GM21390 (cell line): ENCODE results near the gene SPOCK1.

ENCODE experiments used
- ATAC-seq: cut with Tn5 transposase; IDR thresholded peaks from one replicate; pipeline ENCODE4 v1.9.1; 2021; ENCODE audit not compliant: unreplicated experiment

Gene SPOCK1

DNA sequence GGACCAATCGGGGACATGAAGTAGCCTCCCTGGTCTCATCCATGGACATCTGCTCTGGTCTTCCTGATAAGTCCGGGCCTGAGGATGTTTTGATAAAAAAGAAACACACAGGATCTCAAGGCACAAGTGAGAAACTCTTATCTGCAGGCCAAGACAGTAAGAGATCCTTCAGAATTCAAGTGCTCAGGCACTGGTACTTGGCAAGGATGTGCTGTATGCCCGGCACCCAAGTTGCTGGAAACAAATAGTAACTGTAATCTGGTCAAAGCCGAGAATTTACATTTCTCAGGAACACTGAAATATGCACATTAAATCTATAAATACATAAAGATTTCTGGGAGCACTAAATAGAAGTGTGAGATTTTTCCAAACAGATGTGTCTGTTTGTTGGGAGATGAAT is 165.7 kb downstream of the SPOCK1 start:
- no peak for ATAC-seq

DNA sequence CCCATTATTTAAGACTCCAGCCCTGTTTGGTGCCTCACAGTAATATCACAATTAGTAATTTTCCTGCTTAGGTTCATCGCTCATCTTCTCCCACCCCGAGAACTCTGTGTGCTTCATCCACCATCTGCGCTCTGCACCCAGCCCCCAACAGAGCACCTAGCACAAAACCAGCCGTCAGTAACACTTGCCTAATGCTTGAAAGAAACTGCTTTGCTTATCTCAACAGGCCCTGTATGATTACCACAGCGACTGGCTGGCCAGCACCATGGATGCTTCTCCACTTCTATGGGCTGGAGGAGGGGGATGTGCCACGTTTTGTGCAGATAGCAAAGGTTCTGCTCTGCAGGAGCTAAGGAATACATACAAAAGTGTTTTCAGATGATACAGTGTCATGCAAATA is 166.8 kb downstream of the SPOCK1 start:
- ATAC-seq, result no peak

DNA sequence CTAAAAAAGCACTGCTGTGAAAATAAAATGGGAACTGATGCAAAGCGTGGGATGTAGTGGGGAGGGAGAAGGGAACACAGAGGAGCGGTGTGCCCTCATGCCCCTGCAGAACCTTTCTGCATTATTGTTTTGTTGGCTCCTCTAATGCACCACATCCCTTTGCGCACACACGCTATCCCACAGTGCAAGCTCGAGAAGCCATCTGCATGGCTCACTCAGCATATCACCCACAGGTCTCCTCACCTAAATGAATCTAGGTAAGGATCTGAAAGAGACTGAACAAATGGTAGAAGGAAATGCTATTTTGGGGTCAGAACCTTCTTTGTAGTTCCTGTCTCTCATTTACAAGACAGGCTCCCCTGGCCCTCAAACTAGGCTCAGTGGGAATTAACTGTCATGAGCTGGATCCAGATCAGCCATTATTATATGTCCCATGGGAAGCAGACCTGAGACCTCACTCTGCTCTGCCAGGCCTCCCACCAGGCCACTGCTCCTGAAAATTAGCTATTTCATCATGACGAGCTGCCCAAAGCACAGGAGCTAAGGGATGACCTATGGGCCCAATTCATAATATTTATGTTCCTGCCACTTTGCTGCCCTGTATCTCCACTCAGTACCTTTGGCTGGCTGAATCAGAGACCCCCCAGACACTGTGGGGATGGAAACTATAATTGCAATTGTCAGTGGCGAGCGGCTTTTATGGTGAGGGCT is 169.4 kb downstream of the SPOCK1 start:
- ATAC-seq, result no peak

DNA sequence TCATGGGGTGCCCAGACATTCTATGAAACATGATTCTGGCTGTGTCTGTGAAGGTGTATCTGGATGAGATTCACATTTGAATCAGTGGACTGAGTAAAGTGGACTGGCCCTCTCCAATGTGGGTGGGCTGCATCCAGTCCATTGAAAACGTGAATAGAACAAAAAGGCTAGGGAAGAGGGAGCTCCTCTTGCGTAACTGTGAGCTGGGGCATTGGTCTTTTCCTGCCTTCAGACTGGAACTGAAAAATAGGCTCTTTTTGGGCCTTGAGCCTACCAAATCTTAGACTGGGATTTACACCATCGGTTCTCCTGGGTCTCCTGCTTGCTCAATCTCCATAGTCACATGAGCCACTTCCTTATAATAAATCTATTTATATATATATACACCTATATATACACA is 170.1 kb downstream of the SPOCK1 start:
- ATAC-seq, result no peak

DNA sequence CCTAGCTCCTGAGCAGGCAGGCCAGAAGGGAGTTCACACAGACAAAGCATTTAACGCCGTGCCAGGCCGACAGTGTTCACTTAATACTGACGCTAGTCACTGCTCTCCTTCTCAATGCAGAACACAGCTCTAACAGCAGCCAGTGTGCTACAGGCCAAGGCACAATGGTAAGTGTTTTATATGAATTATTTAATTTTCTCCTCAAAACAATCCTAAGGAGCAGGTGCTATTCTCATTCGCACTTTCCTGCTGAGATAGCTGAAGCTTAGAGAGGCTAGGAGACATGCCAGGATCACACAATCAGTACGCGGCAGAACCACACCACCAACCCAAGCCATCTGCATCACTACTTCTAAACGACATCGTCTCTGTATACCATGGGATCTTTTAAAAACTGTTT is 170.7 kb downstream of the SPOCK1 start:
- ATAC-seq, result no peak

DNA sequence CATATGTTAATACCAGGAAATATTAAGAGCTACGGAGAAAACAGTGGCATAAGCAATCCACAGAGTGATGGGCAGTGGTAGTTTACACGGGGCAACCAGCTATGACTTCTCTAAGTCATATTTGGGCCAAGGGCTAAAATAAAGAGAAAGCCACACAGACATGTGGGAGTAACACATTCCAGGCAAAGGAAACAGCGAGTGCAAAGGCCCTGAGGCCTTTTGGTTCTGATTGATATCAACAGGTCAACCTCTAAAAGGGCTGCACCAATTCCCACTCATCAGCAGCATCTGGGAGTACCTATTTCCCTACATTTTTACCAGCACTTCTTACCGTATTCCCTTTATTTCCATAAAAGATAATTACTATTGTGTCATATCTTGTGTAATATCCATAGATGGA is 173.4 kb downstream of the SPOCK1 start:
- no peak for ATAC-seq

DNA sequence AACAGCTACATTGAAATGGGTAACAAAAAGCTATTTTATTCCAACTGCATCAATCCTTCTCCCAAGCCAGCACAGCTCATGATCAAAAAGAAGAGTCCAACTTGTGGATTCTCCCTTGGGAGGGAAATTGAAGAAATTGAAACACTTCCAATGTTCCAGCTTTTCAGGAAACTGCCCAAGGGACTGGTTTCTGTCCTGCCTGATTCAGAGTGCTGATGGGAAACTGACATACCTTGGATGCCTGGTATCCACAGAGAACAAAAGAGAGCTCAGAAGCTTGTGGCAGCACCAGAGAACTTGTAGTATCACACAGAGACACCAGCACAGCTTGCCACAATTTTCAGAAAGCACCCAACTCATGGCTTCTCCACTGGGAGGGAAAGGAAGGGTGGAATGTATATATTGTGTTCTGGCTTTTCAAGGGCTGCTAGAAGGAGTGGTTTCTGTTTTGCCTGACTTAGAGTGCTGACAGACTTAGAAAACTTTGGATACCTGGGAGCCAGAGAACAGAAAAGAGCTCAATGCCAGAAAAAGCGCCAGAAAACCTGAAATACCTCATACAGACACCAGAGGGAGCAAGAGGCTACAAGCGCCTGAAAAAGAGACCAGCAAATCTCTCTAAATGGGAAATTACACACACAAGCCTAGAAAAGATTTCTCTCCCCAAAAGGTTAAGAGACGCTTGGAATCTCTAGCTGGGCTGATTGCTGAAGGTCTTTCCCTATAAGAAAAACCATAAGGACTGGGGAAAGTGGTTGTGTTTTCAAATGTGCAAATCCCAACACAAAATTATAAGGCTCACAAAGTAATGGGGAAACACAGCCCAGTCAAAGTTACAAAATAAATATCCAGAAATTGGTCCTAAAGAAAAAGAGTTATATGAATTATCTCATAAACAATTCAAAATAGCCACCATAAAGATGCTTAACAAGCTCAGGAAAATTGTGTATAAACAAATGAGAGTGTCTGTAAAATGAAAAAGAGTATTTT is 178.8 kb downstream of the SPOCK1 start:
- ATAC-seq, result no peak

DNA sequence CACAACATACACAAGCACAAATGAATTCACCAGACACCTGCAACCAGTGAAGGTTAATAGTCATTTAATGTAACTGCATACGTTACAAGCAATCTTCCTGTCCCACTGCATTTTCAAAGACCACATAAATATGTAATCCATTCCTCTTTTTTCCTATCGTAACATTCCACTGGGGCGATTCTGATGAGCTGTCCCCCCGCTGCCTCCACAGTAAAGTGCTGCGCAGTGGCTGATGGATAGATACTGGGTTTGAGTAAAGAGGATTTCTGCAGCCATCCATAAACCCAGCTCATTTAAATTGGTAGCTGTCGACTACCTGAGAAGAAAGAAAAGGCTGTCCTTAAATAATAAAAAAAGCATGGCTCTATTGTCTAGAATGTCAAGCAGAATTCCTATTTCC is 181.1 kb downstream of the SPOCK1 start:
- no peak for ATAC-seq

DNA sequence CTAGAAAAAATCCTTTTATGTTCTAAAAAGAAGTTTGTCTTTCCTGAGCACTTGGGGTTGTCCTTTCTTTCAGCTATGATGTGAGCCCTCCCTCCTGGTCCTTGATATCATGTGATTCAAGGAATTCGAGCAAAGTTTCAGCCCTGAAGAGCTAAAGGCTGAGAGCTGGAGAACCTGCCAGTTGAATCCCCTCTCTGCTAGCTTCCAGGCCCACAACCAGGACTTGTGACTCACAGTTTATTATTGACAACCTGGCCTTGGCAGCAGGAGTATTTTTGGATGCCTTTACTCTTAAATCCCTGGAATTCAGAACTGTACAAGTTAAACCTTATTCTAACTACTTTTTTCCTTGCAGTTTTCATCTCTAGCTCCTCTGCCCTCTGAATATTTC is 182.8 kb downstream of the SPOCK1 start:
- ATAC-seq, result no peak

DNA sequence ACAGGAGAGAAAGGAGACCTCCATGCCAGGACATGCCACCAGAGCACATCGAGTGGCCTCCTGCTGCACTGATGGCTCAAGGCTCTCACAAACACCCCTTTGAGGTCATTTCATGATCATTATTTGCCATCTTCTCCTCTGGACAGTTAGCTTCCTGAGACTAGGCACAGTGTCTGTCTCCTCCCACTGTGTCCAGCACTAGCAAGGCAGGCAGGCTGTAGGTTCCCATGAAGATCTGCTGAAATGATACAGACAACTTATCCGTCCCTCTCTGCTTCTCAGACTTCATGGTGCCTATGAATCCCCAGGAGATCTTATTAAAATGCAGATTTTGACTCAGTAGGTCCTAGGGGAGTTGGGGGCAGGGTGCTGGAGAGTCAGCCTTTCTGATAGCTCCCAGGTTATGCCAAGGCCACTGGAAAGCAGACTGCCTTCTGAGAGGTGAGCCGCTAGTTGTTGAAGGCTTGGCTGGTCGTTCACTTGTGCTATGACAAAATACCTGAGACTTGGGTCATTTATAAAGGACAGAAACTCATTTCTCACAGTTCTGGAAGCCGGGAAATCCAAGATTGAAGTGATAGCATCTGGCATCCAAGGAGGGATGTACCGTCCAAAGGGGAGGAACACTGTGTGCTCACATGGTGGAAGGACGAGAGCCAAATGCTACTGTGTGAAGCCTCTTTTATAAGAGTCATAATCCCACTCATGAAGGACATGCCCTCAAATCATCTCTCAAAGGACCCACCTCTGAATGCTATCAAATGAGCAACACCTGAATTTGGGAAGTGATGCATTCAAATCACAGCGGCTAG is 183.4 kb downstream of the SPOCK1 start:
- ATAC-seq, result no peak

DNA sequence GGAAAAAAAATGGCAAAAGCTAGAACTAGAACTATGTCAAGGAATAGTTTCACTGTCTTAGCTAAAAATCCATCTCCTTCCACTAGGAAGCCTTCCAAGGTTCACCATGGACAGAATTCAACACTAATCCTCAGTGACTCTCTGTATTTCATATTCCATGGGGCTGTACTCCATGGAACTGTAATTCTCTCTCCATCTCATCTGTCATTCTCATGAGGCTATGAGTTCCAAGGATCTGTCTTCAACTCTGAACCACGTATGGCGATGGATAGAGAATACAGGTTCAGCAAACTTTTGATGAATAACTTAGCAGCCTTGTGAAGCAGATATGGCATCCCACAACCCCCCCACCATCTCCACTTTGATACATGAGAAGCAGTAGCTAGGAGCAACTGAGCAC is 184.0 kb downstream of the SPOCK1 start:
- no peak for ATAC-seq

DNA sequence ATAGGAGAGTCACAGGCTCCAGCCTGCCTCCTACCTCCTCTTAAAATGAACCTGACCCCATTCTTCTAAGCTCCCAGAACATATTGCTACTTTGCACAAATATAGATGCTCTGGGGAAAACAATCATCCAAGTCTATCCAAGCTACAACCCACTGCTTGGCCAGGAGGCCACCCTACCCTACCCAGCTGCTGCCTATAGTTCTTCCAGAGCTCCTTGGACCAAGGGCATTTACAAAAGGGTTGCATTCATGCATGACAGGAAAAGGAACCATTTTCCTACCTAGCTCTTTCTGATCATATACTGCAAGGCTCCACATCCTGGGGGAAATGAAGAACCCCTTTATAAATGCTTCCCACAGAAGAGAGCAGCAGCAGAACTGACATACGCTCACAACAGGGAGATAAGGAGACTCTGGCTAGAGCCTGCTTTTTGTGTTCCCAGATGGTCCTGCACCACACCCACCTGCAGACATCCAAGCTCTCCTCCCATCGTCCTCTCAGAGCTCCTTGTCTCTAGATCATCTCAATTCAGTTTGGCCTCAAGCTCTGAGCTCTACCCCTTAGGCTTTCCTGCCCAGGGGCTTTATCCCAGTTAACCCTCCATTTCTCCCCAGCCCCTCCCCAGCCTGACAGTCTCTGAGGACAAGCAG is 185.5 kb downstream of the SPOCK1 start:
- no peak for ATAC-seq

DNA sequence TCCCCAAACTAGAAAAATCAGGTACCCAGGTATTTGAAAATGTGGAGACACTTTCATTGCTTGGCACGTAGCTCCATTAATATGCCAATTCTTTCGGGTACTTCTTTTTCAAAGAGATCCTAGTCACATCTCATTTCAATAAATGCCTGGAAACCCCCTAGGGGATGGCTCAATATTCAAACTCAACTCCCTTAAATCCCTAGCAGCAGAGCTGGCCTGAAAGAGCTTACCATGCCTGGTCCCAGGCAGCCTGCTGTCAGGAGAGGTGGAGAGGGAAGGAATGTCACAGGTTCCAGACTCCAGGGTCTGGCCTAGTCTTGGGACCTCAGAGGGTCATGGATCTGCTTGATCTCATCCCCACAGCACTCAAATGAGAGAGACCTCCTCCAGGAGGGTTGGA is 187.1 kb downstream of the SPOCK1 start:
- no peak for ATAC-seq

DNA sequence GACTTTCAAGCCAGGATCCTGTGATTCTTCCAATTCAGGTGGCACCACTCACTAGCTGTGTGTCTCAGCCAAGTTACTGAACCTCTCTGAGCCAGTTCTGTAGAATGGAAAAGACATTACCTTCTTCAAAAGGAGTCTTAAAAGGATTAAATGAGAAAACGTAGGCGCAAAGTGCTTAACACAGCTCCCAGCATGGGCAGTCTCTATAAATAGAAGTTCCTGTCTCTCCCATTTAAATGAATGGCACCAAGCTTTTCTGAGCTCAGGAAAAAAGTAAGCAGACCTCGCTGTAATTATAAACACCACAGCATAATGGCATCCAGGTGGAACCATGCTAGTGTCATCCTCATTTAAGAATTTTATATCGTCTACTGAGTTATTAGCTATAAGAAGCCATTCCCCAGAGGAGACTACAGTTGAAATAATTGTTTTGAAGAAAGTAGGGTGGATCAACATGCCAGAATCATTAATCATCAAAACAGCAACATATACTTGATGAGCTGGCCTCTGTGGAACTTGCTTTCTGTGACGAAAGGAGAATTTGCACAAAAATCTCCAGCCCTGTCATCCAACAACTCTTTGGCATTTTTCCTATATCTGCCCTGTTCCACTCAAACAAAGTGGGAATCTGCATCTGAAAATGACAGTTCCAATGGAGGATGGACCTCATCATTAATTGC is 188.9 kb downstream of the SPOCK1 start:
- ATAC-seq, result no peak

DNA sequence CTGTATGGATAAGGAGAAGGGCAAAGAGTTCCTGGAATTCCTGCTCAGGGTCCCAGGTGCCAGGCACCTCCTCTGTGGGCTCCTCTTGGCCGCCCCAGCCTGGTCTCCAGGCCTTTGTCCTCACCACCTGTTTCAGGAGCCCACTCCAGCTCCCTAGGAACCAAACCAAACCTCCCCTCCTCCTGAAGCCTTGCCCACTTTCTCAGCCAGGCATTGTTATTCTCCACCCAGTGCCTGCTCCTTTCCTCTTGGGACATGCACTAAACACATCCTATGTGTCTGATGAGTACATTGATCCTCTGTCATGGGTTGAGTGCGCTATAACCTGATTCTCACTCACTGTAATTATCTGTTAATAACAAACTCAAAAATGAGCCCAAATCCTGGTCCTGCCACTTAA is 189.8 kb downstream of the SPOCK1 start:
- no peak for ATAC-seq

DNA sequence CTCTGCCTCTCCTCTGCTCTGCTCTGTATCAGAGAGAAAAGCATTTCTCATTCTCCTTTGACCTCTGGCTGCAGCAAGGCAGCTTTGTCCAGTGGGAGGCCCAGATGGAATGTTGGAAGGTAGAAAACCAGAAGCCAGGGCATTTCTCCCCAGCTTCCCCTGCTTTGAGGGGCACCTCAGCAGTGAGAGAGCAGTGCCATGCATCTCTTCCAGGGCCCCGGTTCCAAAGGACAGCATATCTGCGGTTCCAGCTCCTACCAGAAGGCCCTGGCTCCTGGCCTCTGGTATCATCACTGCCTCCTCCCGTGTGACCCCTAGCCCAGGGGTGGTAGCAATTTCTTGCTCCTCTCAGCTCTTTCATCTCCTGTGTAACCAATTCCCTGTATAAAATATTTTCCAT is 190.8 kb downstream of the SPOCK1 start:
- no peak for ATAC-seq

DNA sequence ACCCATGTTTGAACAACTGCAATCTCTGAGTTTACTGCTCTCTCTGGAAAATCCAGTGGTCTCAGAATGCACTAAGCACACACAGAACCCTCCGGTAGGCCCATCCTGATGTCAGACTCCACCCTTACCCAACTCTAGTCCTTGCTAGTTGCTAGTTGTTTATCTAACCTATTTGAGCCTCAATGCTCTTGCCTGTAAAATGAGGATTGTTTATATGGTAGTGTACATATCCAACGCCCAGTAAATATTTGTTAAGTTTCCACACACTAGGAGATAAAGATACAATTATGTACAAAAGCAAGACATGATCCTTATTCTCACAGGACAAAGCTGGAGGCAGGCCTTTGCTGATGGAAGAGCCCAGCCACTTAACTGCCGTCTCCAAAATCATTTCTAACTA is 192.2 kb downstream of the SPOCK1 start:
- no peak for ATAC-seq

DNA sequence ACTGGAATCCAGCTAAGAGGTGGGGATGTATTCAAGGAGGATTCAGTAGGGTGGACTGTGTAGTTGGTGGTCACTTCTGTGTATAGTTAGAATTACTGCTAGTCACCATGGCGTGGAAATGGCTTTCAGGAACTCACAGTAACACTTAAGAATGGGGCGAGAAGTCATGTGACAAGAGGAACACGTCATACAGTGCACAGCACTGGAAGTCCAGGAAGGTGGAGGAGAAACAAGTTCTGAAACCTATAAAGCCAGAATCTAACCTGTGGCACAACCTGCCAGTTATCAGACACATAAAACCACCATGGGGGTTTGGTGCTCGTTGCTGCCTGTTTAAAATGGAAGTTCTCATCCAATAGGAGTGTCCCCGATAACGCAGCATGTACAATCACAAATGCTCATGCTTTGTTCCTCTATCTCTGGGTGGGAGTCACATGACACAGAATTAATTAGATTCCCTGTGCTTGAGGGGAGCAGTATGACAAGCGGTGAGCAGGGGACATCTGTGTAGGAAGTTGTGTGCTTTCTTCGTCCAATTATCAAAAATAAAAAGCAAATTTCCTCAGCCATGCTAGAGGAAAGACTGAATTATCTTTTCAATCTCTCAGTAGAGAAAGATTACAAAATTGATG is 193.0 kb downstream of the SPOCK1 start:
- no peak for ATAC-seq

DNA sequence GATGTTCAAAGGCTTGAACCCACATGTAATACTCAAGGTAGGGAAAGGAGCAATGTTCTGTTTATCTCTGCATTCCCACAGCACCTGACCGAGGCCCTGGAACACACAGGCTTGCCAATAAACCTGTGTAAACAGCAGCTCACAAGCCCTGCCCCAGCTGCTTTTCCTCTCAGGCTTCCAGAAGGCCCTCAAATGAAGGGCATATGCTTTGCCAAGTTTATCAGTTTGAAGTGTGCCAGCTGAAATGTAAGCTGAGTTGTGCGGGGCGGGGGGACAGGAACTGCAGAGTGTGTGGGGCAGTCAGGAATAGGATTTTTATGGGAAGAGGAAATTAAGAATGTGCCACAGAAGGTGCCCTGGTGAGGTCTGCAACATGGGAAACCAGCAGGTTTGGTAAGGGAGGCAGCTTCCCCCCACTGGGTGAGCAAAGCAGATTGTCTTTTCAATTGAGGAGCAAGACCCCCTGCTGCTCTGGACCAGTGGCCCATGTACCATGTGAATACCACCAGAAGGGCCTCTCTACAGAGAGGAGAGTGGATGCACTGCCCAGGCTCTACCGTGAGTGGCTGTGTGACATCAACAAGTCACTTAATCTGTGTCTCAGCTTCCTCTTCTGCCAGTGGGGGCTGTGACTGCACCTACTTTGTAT is 194.8 kb downstream of the SPOCK1 start:
- ATAC-seq, result no peak
